ENCODE data around the gene RAVER2.

RAVER2 gene

GRCh38 chr1:64872067-64872466 lies 127.2 kb downstream of the RAVER2 start:
- no peak overlapping the region for H3K4me3 ChIP-seq (ENCODE audit: low read length)
- no peak for TF ChIP-seq CTCF (IDR thresholded peaks at IDR 0.05; ENCODE audit: insufficient read depth, low read depth, low read length, missing control alignments)
- no peak for DNase-seq (ENCODE audit: low read depth)

GRCh38 chr1:64873576-64873975 lies 128.7 kb downstream of the RAVER2 start:
- DNase-seq (ENCODE audit: low read depth) = no peak
- H3K4me3 ChIP-seq (ENCODE audit: low read length) = no peak overlapping the region
- TF ChIP-seq CTCF (IDR thresholded peaks at IDR 0.05; ENCODE audit: insufficient read depth, low read depth, low read length, missing control alignments) = no peak

DNA sequence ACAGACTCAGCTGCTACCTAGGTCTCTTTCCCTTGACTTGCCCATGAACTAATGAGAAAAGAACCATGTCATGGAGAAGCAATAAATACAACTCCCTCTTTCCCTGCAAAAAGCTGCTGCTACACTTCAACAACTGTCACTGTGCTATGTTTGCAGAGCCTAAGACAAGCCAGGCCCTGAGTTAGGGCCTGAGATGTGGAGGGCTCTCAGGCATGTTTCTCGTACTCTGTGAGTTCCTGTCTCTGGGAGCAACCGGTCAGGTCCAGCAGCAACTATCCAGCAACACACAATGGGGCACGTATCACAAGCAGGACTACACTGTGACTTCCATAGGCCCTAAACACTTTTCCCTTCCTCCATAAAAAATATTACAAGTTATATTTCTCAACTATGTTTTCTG lies 129.8 kb downstream of the RAVER2 start:
- no peak overlapping the region for H3K4me3 ChIP-seq (ENCODE audit: low read length)
- no peak for TF ChIP-seq CTCF (IDR thresholded peaks at IDR 0.05; ENCODE audit: insufficient read depth, low read depth, low read length, missing control alignments)
- no peak for DNase-seq (ENCODE audit: low read depth)

- TF ChIP-seq CTCF (IDR thresholded peaks at IDR 0.05; ENCODE audit: insufficient read depth, low read depth, low read length, missing control alignments) = no peak
- no peak overlapping the region for H3K4me3 ChIP-seq (ENCODE audit: low read length)
- DNase-seq (ENCODE audit: low read depth) = no peak
Observed at GRCh38 chr1:64875101-64875500, 130.2 kb downstream of the RAVER2 start.

GRCh38 chr1:64875606-64876005 lies 130.7 kb downstream of the RAVER2 start:
- H3K4me3 ChIP-seq (ENCODE audit: low read length) = no peak overlapping the region
- no peak for TF ChIP-seq CTCF (IDR thresholded peaks at IDR 0.05; ENCODE audit: insufficient read depth, low read depth, low read length, missing control alignments)
- no peak for DNase-seq (ENCODE audit: low read depth)

GRCh38 chr1:64877151-64877550 lies 132.3 kb downstream of the RAVER2 start:
- TF ChIP-seq CTCF (IDR thresholded peaks at IDR 0.05; ENCODE audit: insufficient read depth, low read depth, low read length, missing control alignments) = no peak
- H3K4me3 ChIP-seq (ENCODE audit: low read length) = no peak overlapping the region
- no peak for DNase-seq (ENCODE audit: low read depth)

GRCh38 chr1:64877598-64877997 lies 132.7 kb downstream of the RAVER2 start:
- no peak for TF ChIP-seq CTCF (IDR thresholded peaks at IDR 0.05; ENCODE audit: insufficient read depth, low read depth, low read length, missing control alignments)
- DNase-seq (ENCODE audit: low read depth) = no peak
- H3K4me3 ChIP-seq (ENCODE audit: low read length) = no peak overlapping the region
